EL (cell line): ENCODE data around the gene SH2D3A.
"Not testable (repeated sequence)": the region's sequence is repeated elsewhere in the genome, so short reads cannot be mapped to it uniquely, and the experiment has no call there.

Experiments
- DNase-seq: peaks from one replicate; pipeline ENCODE4 v3.0.0-alpha.2; 2016

SH2D3A gene

DNA sequence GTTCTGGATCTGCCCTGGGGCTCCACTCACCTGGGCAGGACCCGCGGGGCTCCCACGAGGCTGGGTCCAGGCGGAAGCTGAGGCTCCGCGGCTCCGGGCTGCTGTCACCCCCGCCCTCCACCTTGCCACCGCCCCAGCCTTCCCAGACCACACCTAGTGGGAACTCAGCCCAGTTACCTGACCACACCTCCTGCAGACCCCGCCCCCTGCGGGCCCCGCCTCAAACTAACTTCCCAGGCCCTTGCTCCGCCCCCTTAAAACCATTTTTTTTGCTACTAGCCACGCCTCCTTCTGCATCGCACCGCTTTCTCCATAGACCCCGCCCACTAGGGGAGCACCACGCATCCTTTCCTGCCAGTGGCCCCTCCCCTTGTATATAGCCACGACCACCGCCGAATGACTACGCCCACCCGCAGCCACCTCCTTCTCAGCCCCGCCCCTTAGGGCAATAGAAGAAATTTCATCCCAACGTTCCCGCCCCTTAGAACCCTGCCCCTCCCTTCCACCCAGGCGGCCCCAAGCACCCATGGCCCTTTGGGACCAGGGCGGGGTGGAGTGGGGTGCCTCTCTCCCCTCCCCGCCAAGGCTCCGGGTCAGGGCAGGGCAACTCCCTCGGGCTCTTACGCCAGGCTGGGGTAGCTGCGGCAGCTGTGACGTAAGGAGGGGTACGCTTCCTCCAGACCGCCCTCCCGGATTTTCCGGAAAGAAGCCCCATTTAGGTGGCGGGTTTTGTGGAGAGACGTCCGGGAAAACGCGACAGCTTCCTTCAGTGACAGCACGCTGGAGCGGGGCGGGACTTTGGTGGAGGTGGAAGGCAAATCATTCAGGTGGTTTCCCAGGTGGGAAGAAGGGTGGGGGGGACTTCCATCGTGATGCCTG, at the start of gene SH2D3A:
TSS of gene SH2D3A (minus strand) at position 79 of the 879 bp plus-strand sequence. CDS start 3,687 bp downstream, outside the sequence.
- peak; percentile 29 for DNase-seq

DNA sequence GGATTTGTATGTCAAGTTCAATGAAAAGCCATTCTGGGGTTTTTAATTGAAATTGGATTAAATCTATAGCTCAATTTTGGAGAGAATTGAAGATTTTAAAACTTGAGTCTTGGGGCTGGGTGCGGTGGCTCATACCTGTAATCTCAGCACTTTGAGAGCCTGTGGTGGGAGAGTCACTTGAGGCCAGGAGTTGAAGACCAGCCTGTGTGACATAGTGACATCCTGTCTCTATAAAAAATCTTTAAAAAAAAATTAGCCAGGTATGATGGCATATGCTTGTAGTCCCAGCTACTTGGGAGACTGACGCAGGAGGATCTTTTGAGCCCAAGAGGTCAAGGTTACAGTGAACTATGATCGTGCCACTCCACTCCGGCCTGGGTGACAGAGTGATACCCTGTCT, 46.4 kb upstream of the SH2D3A start:
- DNase-seq: no peak

DNA sequence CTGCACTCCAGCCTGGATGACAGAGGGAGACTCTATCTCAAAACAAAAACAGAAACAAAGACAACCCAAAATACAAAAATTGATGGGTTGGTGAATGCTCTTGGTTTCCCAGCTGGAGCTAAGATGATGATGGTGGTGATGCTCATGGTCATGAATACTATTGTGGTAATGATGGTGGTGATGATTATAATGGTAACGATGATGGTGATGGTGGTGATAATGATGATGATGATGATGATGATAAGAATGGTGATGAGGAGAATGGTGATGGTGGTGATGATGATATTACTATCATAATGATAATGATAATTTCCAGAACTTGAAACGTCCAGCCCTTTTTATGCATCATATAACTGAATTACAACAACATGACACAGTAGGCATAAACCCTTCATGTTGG, 45.4 kb upstream of the SH2D3A start:
- no peak for DNase-seq

DNA sequence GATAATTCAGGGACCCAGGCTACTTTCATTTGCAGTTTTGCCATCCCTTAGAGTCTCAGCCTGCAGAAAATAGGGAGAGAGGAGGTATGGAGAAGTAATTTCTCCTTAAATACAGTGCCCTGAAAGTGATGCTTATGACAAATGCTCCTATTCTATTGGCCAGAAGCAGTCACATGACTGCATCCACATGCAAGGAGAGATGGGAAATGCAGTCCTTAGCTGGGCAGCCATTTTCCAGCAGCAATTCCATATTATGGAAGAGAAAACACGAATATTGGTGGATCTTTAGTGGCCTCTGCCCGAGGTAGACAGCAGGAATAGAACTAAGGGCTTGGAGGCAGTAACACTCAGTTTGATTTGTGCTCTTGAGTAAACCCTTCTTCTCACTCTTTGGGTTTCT, 44.7 kb upstream of the SH2D3A start:
- DNase-seq: peak; percentile 72

DNA sequence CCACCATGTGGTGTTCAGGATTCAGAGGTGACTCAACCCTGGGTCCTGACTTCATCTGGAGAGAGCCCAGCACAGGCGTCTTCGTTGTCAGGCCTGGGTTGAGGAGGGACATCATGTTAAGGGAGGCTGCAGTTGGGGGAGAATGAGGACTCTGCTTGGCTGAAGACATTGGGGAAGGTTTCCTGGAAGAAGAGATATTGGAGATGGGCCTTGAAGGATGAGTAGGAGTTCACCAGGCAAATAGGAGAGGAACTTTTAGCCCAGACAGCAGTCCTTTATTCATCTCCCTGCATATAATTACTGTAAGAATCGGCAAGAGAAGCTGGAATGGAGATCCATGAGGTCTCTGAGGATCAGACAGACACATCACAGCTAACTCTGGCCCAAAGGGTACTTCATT, 44.1 kb upstream of the SH2D3A start:
- no peak for DNase-seq

DNA sequence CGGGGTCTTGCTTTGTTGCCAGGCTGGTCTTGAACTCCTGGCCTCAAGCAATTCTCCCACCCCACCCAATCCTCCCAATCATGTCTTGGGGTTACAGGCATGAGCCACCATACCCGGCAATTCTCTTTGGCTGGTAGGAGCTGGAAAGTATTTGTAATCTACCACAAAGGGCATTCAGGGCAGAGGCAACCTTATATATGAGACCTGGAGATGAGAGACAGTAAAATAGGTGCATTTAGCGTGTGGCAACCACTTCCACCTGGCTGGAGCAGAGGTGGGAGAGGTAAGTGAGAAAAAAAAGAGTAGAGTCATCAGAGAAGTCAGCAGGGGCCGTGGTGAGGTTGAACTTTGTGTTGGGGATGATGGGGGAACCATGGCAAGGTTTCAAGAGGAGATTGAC, 42.0 kb upstream of the SH2D3A start:
- DNase-seq: no peak

DNA sequence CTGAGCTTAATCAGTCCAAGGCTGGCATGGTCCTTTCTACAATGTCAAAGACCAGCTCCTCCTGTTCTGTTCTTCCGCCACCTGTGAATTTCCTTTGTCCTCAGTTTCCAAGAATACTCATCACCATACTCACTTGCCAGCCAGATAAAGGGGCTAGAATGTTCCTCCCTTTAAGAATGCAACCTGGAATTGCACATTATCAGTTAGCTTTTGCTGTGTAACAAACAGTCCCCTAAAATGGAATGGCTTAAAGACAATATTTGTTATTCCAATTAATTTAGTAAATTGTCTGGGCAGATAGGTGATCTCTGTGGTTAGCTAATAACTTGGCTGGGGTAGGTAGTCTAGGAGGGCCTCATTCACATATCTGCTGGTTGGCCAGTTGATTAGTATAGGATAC, 41.3 kb upstream of the SH2D3A start:
- DNase-seq: no peak

DNA sequence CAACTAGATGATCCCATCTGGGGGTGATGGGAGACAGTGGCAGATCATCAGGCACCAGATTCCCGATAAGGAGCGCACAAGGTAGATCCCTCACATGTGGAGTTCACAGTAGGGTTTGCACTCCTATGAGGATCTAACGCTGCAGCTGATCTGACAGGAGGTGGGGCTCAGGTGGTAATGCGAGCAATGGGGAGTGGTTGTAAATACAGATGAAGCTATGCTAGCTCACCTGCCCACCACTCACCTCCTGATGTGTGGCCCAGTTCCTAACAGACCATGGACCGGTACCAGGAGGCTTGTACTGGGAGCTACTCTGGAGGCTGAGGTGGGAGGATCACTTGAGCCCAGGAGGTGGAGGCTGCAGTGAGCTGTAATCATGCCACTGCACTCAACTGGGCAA, 40.1 kb upstream of the SH2D3A start:
- DNase-seq: no peak

DNA sequence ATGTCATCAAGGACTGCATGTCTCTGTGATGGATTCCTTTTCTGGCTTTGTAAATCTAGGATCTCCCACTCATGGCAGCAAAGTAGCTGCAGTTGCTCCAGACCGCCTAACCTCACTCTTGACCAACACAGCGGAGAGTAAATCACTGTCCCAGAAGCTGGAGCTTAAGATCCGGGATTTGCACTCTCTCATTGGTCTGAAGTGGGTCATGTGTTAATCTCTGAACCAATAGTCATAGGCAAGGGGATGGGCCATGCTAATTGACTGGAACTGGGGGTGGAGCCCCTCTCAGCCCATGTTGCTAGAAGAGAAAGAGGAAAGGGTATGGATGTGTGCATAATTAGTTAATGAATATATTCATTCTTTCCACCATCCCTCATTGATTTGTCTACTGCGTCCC, 39.3 kb upstream of the SH2D3A start:
- no peak for DNase-seq

DNA sequence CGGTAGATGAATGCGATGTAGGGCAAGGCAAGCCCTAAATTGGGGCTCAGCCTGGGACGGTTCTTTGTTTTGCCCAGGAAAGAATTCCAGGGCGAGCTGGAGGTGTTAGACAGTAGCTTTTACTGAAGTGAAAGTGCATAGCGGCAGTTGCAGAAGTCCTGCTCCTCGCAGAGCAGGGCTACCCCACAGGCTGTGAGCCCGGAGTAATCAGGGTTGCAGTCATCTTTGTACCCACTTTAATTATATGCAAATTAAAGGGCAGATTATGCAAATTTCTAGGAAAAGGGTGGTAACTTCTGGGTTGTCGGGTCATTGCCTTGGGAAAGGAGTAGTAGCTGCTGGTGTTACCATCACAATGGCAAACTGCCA, 35.8 kb upstream of the SH2D3A start:
- no peak for DNase-seq

DNA sequence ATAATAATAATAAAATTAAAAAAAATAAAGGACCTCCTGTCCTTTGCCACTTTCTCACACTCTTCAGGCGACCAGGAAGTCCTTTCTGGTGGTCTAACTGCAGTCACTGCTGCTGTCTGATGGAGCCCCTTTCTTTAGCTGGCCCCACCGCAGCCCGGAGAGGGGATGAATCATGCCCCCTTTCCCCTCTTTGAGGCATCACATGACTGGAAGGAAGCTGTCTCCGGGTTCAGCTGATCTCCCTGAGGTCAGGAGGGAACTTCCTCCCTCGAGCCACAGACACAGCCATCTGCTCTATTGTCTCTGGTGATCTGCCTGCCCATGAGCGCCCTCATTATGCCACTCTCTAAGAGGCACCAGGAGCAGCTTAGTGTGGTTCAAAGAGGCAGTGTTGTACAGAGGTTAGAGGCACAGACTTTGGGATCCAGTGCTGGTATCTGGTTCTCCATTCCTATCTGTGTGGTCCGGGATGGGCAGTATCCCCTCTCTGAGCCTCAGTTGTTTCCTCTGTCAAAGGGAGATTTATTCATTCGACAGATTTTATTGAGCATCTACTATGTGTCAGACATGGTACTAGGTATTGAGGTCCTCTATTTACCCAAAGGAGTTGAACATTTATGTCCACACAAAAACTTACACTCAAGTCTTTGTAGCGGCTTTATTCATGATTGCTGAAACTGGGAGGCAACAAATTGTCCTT, 35.3 kb upstream of the SH2D3A start:
- peak; percentile 33 for DNase-seq

DNA sequence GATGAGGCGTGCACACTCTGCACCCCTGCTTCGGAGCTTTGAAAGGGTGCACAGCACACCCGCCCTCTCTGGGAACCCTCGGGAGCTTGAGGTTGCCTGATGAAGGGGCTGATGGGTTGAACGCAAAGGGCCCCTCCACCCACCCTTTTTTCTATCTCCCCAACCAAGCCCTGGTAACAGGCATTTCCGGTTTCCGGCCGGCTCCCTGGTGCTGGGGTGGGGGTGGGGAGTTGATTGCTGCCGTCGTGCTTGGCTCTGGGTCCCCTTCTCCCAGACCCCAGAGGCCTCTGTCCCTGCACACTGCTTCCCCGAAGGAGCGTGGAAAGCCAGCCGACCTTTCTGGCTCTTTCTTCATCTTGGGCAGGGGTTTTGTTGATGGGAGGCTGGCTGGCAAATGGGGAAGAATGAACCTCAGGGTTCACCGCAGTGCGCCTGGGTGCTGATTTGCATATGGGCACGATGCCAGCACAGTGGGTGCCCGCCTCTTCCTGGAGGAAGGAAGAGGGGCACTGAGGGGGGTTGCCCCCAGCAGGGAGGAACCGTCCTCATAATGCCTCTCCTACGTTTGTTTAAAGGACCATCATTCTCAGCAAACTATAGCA, 34.4 kb upstream of the SH2D3A start:
- DNase-seq: peak; percentile 24

DNA sequence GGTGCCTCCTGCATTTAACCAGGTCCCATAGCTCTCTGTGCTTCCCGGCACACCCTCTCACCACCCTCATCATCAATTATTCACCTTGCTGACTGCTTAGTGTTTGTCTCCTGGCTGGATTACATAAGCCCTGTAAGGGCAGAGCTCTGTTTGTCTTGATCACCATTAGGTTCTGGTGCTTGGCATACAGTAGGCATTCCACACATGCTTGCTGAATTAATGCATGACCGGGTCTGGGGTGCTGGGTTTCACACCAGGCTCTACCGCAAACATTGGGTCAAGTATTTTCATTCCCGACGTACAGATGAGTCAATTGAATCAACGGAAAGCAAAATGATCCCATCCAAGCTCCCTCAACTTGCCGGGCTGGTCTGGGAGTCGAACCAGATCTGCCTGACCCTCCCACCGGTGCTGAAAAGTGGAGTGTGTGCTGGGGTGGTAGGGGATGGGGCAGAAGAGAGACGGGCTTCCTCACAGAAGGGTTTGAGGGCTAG, 33.8 kb upstream of the SH2D3A start:
- DNase-seq: peak; percentile 58

DNA sequence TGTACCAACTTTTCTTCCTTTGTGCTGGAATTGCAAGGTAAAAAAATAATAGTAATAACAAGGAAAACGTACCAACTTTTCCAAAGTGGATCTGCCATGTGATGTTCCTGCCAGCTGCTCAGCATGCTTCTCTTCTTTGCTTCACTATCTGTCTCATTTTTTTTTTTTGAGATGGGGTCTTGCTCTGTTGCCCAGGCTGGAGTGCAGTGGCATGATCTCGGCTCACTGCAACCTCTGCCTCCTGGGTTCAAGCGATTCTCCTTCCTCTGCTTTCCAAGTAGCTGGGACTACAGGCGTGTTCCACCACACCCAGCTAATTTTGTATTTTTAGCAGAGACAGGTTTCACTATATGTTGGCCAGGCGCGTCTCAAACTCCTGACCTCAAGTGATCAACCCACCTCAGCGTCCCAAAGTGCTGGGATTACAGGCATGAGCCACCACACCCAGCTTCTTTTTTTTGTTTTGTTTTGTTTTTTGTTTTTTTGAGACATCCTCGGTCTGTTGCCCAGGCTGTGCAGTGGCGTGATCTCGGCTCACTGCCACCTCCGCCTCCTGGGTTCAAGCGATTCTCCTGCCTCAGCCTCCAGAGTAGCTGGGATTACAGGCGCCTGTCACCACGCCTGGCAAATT, 33.0 kb upstream of the SH2D3A start:
- DNase-seq: not testable (repeated sequence)

DNA sequence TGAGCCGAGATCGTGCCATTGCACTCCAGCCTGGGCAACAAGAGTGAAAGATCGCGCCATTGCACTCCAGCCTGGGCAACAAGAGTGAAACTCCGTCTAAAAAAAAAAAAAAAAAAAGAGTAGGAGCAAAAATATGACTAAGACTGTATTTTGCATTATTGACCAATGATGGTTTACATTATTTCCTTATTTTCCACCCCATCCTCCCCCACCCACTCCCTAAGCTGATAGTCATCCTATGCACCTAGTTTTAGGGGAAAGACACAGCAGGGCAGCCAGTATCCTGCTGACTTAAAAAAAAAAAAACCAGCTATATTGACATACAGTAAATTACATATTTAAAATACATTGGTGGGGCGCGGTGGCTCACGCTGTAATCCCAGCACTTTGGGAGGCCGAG, 30.4 kb upstream of the SH2D3A start:
- DNase-seq: no peak

DNA sequence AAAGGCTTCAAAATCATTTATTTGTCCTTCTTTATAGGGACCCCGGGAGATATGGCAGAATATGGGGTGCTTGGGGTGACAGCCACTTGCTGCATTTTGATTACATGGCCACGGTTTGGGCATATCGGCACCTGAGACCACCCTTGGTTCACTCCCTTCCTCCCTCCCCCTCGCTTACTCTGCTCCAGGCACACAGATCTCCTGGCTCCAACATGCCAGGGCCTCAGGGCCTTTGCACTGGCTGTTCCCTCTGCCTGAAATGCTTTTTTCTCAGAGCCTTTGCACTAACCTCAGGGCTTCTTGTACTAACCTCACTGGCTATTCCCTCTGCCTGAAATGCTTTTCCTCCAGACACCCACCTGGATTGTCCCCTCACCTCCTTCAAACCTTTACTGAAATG, 29.0 kb upstream of the SH2D3A start:
- DNase-seq: no peak

DNA sequence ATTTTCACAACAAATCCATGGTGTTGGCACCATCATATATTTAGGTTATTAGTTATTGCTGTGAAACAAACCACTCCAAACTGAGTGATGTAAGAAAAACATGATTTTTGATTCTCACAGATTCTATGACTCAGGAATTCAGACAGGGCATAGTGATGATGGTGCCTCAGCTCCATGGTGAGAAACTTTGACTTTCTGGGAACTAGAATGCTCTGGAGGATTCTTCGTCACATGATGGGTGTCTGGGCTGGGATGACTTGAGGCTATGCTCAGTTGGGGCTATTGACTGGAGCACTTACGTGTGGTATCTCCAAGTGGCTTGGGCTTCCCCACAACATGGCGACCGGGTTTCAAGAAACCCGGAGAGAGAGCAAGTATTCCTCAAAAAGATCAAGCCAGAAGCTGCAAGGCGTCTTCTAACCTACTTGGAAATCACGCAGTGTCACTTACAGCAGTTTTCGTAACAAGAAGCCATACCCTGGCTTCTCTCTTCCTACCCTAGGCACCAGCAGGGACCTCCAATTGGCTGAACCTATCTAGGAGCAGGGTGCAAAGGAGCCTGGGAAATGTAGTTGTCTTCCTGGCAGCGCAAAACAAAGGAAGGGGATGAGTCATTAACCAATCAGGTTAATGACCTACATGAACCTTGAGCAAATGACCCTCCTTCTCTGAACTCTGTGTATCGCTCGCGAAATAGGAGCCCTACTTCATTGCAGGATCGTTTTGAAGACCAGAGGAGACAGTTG, 27.6 kb upstream of the SH2D3A start:
- no peak for DNase-seq

DNA sequence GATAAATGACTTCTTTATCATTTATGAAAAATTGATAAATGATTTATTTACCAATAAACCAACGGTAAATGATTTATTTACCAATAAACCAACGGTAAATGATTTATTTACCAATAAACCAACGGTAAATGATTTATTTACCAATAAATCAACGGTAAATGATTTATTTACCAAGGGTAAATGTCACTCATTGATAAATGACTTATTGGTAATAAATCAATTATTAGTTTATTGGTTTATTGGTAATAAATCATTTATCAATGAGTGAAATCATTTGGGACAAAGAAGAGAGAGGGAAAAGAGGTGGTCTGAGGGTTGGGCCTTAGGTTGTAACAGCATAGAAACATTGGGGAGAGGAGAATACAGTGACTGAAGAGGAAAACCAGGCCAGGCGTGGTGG, 26.7 kb upstream of the SH2D3A start:
- DNase-seq: no peak

DNA sequence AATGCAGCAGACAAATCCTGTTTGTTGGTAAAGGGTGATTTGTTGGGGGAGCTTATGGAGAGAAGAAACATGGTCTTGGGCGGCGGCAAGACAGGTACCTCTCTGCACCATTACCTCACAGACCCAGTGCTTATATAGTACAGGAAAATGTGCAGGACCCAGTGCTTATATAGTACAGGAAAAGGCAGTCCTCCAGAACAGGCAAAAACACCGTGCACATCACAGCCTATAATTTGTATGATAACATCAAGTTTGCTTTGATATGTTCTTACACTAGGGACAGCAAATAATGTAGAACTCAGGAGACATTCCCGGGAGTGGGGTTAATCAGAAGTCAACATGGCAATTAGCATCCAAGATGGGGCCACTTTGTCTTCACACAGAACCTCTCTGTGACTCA, 26.2 kb upstream of the SH2D3A start:
- DNase-seq: no peak

DNA sequence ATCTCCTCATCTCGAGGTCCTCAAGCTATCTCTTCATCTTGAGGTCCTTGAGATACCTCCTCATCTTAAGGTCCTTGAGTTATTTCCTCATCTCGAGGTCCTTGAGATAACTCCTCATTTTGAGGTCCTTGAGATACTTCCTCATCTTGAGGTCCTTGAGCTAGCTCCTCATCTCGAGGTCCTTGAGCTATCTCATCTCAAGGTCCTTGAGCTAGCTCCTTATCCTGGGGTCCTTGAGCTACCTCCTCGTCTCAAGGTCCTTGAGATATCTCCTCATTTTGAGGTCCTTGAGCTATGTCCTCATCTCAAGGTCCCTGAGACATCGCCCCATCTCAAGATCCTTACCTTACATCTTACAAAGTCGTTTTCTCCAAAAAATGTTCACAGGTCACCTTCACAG, 24.0 kb upstream of the SH2D3A start:
- DNase-seq: no peak

DNA sequence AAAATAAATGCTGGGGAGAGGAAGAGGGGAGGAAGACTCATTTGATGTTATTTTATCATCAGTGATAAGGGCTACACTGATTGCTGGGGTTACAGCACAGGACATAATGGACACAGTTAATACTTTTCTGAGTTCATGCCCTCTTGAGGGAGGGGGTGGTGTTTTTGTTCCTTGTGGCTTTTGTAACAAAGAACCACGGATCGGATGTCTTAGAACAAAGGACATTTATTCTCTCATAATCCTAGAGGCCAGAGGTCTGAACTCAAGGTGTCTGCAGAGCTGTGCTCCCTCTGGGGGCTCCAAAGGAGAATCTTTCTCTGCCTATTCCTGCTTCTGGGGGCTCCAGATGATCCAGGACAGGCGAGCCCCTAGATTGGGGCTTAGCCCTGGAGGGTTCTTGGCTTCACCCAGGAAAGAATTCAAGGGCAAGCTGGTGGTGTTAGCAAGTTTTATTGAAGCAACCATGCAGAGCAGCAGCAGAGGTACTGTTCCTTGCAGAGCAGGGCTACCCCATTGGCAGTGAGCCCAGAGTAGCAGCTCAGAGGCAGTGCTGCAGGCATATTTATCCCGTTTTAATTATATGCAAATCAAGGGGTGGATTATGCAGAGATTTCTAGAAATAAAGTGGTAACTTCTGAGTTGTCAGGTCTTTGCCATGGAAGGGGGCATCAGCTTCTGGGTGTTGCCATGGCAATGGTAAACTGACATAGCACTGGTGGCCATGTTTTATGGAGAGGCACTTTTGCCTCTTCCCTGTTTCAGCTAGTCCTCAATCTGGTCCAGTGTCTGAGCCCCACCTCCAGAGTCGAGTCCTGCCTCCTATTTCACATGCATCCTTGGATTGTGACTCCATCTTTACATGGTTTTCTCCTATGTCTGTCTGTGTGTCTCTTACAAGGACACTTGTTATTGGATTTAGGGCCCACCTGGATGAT, 23.2 kb upstream of the SH2D3A start:
- no peak for DNase-seq
